ENCODE results near the gene HP1BP3.

Gene HP1BP3

GRCh38 chr1:20787029-20787839 is at the start of gene HP1BP3:
Gene HP1BP3, minus strand, starts transcription at chr1:20787307. Its CDS starts 6,867 bp downstream, at chr1:20780440.
- TF ChIP-seq, protein P1, sequence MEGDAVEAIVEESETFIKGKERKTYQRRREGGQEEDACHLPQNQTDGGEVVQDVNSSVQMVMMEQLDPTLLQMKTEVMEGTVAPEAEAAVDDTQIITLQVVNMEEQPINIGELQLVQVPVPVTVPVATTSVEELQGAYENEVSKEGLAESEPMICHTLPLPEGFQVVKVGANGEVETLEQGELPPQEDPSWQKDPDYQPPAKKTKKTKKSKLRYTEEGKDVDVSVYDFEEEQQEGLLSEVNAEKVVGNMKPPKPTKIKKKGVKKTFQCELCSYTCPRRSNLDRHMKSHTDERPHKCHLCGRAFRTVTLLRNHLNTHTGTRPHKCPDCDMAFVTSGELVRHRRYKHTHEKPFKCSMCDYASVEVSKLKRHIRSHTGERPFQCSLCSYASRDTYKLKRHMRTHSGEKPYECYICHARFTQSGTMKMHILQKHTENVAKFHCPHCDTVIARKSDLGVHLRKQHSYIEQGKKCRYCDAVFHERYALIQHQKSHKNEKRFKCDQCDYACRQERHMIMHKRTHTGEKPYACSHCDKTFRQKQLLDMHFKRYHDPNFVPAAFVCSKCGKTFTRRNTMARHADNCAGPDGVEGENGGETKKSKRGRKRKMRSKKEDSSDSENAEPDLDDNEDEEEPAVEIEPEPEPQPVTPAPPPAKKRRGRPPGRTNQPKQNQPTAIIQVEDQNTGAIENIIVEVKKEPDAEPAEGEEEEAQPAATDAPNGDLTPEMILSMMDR (conservative IDR thresholded peaks at IDR 0.05) = 0 out of 2 replicates have a peak, but pooled peaks have one; percentile 3
- no peak for TF ChIP-seq ZFX (IDR thresholded peaks at IDR 0.05)
- H3K27ac ChIP-seq = peak within 1 kb of the TSS; percentile 99

DNA sequence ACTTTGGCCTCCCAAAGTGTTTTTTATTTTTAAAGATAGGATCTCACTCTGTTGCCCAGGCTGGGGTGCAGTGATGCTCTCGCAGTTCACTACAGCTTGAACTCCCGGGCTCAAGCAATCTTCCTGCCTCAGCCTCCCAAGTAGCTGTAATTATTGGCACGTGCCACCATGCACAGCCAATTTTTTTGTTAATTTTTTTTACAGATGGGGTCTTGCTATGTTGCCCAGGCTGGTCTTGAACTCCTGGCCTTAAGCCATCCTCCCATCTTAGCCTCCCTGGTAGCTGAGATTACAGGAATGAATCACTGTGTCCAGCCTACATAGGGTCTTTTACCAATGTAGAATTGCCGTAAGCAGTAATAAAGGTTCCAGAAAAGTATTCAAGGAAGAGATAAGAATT is 49.1 kb upstream of the HP1BP3 start:
- TF ChIP-seq ZFX (IDR thresholded peaks at IDR 0.05) = no peak
- TF ChIP-seq, protein P1 (conservative IDR thresholded peaks at IDR 0.05) = no peak

DNA sequence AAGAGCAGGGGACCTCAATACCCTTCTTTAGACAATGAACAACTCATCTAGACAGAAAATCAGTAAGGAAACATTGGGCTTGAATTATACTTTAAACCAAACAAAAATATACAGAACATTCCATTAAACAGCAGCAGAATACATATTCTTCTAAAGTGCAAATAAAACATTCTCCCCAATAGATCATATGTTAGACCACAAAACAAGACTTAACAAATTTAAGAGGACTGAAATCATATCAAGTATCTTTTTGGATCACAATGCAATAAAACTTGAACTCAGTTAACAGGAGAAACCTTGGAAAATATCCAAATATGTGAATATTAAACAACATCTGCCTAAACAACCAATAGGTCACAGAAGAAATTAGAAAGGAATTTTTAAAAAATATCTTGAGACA is 47.7 kb upstream of the HP1BP3 start:
- TF ChIP-seq ZFX (IDR thresholded peaks at IDR 0.05) = no peak
- TF ChIP-seq, protein P1 (conservative IDR thresholded peaks at IDR 0.05) = no peak
- H3K27ac ChIP-seq = no peak overlapping the region

More for the DNA sequence above, 49.1 kb upstream of the HP1BP3 start:
- no peak overlapping the region for H3K27ac ChIP-seq

DNA sequence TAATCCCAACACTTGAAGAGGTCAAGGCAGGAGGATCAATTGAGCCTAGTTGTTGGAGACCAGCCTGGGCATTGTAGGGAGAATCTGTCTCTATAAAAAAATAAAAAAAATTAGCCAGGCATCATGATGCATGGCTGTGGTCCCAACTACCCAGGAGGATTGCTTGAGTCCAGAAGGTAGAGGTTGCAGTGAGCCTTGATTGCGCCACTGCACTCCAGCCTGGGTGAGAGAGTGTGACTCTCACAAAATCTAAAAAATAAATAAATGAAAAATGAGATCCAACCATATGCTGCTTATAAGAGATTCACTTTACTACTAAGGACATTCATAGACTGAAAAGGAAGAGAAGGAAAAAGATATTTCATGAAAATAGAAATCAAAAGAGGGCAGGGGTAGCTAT is 47.1 kb upstream of the HP1BP3 start:
- TF ChIP-seq, protein P1 (conservative IDR thresholded peaks at IDR 0.05) = no peak
- no peak for TF ChIP-seq ZFX (IDR thresholded peaks at IDR 0.05)
- H3K27ac ChIP-seq = no peak overlapping the region

- TF ChIP-seq, protein P1 (conservative IDR thresholded peaks at IDR 0.05) = no peak
- no peak for TF ChIP-seq ZFX (IDR thresholded peaks at IDR 0.05)
- H3K27ac ChIP-seq = no peak overlapping the region
Measured at GRCh38 chr1:20830378-20830777, 43.3 kb upstream of the HP1BP3 start.

DNA sequence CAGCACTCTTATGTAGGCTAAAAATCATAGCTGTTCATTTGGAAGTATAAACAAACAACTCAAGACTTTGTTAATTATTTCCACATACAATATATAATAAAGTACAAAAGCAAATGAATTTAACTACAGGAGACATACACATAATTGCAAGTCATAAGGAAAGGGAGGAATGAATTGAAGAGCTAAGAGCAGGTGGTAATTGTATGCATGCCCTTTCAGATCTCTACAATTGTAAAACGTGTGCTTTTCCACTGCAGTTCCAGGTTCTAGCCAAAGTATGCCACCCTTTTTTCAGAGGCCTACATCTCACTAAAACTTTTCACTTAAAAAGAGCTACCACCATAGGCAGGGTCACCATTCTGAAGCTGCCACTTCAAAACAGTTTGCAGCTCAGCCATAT is 42.8 kb upstream of the HP1BP3 start:
- TF ChIP-seq, protein P1 (conservative IDR thresholded peaks at IDR 0.05) = no peak
- TF ChIP-seq ZFX (IDR thresholded peaks at IDR 0.05) = no peak

GRCh38 chr1:20829531-20829930 is 42.4 kb upstream of the HP1BP3 start:
- H3K27ac ChIP-seq = no peak overlapping the region
- no peak for TF ChIP-seq ZFX (IDR thresholded peaks at IDR 0.05)
- TF ChIP-seq, protein P1 (conservative IDR thresholded peaks at IDR 0.05) = no peak

More for the DNA sequence above, 42.8 kb upstream of the HP1BP3 start:
- no peak overlapping the region for H3K27ac ChIP-seq
